K562 (cell line): ENCODE results near the gene ZNF609. TPM values are rescaled to one million over a fixed set of nuclear protein-coding genes. Genes with fewer than 3 reads are reported as not detected.

Experiments
- ATAC-seq: fragments of 200-7000 bp; cut with Tn5 transposase; 3 replicates; pipeline ENCODE4 v1.9.1; 2020; ENCODE audit warnings: moderate library complexity
- BruUV-seq: library from RNA; stranded (reverse); fragments of 400-500 nt; replicated peaks from 2 replicates; lab custom pipeline; 2021; lab: Mats Ljungman, UMichigan
- CTCF ChIA-PET: fragments of 300-600 bp; formaldehyde crosslinking; extraction: SDS; loops from one replicate; lab custom pipeline; 2021; ENCODE audit warnings: low intra/inter-chr PET ratio; lab: Yijun Ruan, JAX
- POLR2A ChIA-PET: fragments of 300-600, 350-650 bp; sonication (Branson Sonifier 250); formaldehyde crosslinking; extraction: SDS; loops from one replicate; lab custom pipeline; 2021; ENCODE audit warnings: antibody characterized with exemption, inconsistent platforms; lab: Yijun Ruan, JAX
- DNase-seq, 4 experiments: peaks; one replicate each; pipeline versions ENCODE4 v3.0.0 to v3.0.0-alpha.2; 2011 to 2018; ENCODE audit warnings: low spot score in 3 of 4, mixed read lengths in 3 of 4; ENCODE audit errors: extremely low read depth in 1 of 4
- FAIRE-seq: peaks from 2 replicates; lab custom pipeline; 2011; peaks lifted over from hg19 to GRCh38; lab: Jason Lieb, UNC
- H2AFZ ChIP-seq: 2 replicates; pipeline ENCODE4 v1.6.0; 2011; ENCODE audit warnings: low read depth, low read length, control low read depth, inconsistent platforms
- H3K27ac ChIP-seq: fragments of 200-600 bp; 3 replicates; pipeline ENCODE4 v1.8.0; 2011; ENCODE audit warnings: low read depth, mild to moderate bottlenecking, control low read depth, inconsistent platforms, low read length, moderate library complexity, mixed read lengths; ENCODE audit errors: extremely low read depth
- H3K27me3 ChIP-seq, 2 experiments: fragments of 300-600 bp in 1 of 2; 2 replicates in 1 of 2; 3 replicates in 1 of 2; pipeline versions ENCODE4 v1.6.0 to v1.8.0; 2011; ENCODE audit warnings: inconsistent platforms in 2 of 2, low read length in 2 of 2, mild to moderate bottlenecking in 1 of 2, mixed read lengths in 1 of 2, moderate library complexity in 1 of 2; ENCODE audit not compliant: control insufficient read depth in 2 of 2, insufficient read depth in 2 of 2
- H3K36me3 ChIP-seq: fragments of 300-600 bp; 3 replicates; pipeline ENCODE4 v1.8.0; 2011; ENCODE audit warnings: mild to moderate bottlenecking, low read length, inconsistent platforms; ENCODE audit not compliant: control insufficient read depth, insufficient read depth
- H3K4me1 ChIP-seq, 2 experiments: fragments of 200-600 bp in 1 of 2; replicated peaks in 1 of 2; 2 replicates in 1 of 2; 3 replicates in 1 of 2; pipeline versions ENCODE4 v1.5.1 to v1.8.0; 2011; ENCODE audit warnings: inconsistent platforms in 2 of 2, low read length in 2 of 2, mild to moderate bottlenecking in 1 of 2, mixed read lengths in 1 of 2, moderate library complexity in 1 of 2; ENCODE audit not compliant: control insufficient read depth in 2 of 2, insufficient read depth in 2 of 2
- H3K4me2 ChIP-seq: 2 replicates; pipeline ENCODE4 v1.6.1; 2011; ENCODE audit warnings: low read length, control low read depth, inconsistent platforms, mixed read lengths; ENCODE audit not compliant: insufficient read depth
- H3K4me3 ChIP-seq: fragments of 200-600 bp; sonication (generic), shearing (Covaris generic); 2 replicates; pipeline ENCODE4 v1.5.1; 2016; ENCODE audit warnings: control low read depth, inconsistent platforms
- H3K79me2 ChIP-seq: fragments of 200-600 bp; 3 replicates; pipeline ENCODE4 v1.8.0; 2011; ENCODE audit warnings: low read length, inconsistent platforms; ENCODE audit not compliant: control insufficient read depth, insufficient read depth
- H3K9ac ChIP-seq, 2 experiments: 2 replicates each; pipeline versions ENCODE4 v1.6.0 to v1.6.1; 2011; ENCODE audit warnings: low read depth in 2 of 2, low read length in 2 of 2, control low read depth in 1 of 2, inconsistent platforms in 1 of 2, mild to moderate bottlenecking in 1 of 2, mixed read lengths in 1 of 2; ENCODE audit not compliant: insufficient read depth in 1 of 2
- H3K9me1 ChIP-seq: one replicate; pipeline ENCODE4 v1.6.0; 2011; ENCODE audit warnings: inconsistent platforms, mild to moderate bottlenecking, low read length, moderate library complexity; ENCODE audit not compliant: control insufficient read depth, insufficient read depth
- H3K9me3 ChIP-seq: replicated peaks from 2 replicates; pipeline ENCODE4 v1.5.1; 2011; ENCODE audit warnings: low read depth, low read length, inconsistent platforms; ENCODE audit not compliant: control insufficient read depth, insufficient read depth
- H4K20me1 ChIP-seq: replicated peaks from 2 replicates; pipeline ENCODE4 v1.6.1; 2011; ENCODE audit warnings: low read length, inconsistent platforms, mixed read lengths; ENCODE audit not compliant: control insufficient read depth, insufficient read depth
- DEAF1 ChIP-seq: fragments of 450-650 bp; formaldehyde crosslinking; IDR thresholded peaks from 2 replicates; pipeline ENCODE4 v1.4.0; 2020; ENCODE audit warnings: mild to moderate bottlenecking, moderate library complexity
- FOXM1 ChIP-seq, 2 experiments: fragments of 450-650 bp in 1 of 2; sonication (generic) in 1 of 2; formaldehyde crosslinking in 1 of 2; IDR thresholded peaks; 2 replicates each; pipeline versions ENCODE4 v1.6.1 to v1.9.0; 2017 to 2022; ENCODE audit warnings: low read depth in 2 of 2, mild to moderate bottlenecking in 2 of 2, missing genetic modification reagents in 1 of 2, moderate library complexity in 1 of 2
- HDAC2 ChIP-seq: fragments of 450-650 bp; IDR thresholded peaks from 2 replicates; pipeline ENCODE4 v1.6.1; 2016; ENCODE audit warnings: mild to moderate bottlenecking
- NONO ChIP-seq, 2 experiments: fragments of 200-400 bp in 1 of 2; fragments of 450-650 bp in 1 of 2; formaldehyde crosslinking in 1 of 2; IDR thresholded peaks; 2 replicates each; pipeline ENCODE4 v1.6.1; 2017; ENCODE audit warnings: low read depth in 2 of 2, mild to moderate bottlenecking in 2 of 2, moderate library complexity in 2 of 2, low read length in 1 of 2
- PTRF ChIP-seq: fragments of 450-650 bp; IDR thresholded peaks from 2 replicates; pipeline ENCODE4 v1.6.1; 2016; ENCODE audit warnings: mild to moderate bottlenecking, missing genetic modification characterization, missing compliant biosample characterization
- SETDB1 ChIP-seq: IDR thresholded peaks from one replicate; pipeline ENCODE4 v1.6.1; 2012; ENCODE audit warnings: low read length, control low read depth, inconsistent platforms
- SRSF9 ChIP-seq: fragments of 200-400 bp; formaldehyde crosslinking; IDR thresholded peaks from 2 replicates; pipeline ENCODE4 v1.6.1; 2017; ENCODE audit warnings: low read depth, low read length, borderline replicate concordance
- UBTF ChIP-seq, 2 experiments: IDR thresholded peaks; 2 replicates each; pipeline ENCODE4 v1.6.1; 2012; ENCODE audit warnings: improper control_type of control experiment in 2 of 2, low read depth in 2 of 2, low read length in 2 of 2, borderline replicate concordance in 1 of 2
- ZNF175 ChIP-seq: fragments of 200-800 bp; sonication (Bioruptor generic); IDR thresholded peaks from 2 replicates; pipeline ENCODE4 v1.6.1; 2016; ENCODE audit warnings: low read depth, mild to moderate bottlenecking, missing genetic modification characterization, missing compliant biosample characterization
- WGBS: fragments of 100-300 bp; shearing (Covaris generic); methylation state at CpG from one replicate; pipeline ENCODE4 v1.1.6; 2016; ENCODE audit warnings: low coverage, mixed read lengths; ENCODE audit not compliant: insufficient coverage; ENCODE audit errors: missing lambda C conversion rate; 5-methylcytosine and 5-hydroxymethylcytosine counted together
- in situ Hi-C: fragments of 300-500 bp; cut with MboI; formaldehyde crosslinking; loops from 4 replicates; pipeline ENCODE4 v1.15.0; 2018; ENCODE audit warnings: inconsistent platforms, mixed read lengths
- intact Hi-C: fragments of 100-400 bp; cut with micrococcal nuclease; formaldehyde crosslinking; loops from 2 replicates; pipeline ENCODE4 v1.14.2; 2022
- polyA plus RNA-seq, 8 experiments: library from polyadenylated mRNA; depleted of rRNA in 4 of 8; stranded (reverse) in 5 of 8; unstranded in 3 of 8; fragments of >200 nt; fragmentation: Nextera tagmentation in 2 of 8; fragmentation: Illumina TruSeq in 1 of 8; extraction: Ambion mirVana in 2 of 8; extraction: Trizol in 1 of 8; gene quantifications; 2 replicates each; pipeline versions ENCODE4 v1.2.1 to v1.2.3, GENCODE V29; 2011 to 2014; ENCODE audit warnings: inconsistent platforms in 1 of 8, missing spikeins in 1 of 8
- total RNA-seq, 7 experiments: library from RNA; depleted of rRNA in 6 of 7; stranded (reverse); fragments of >200 nt in 6 of 7; fragmentation: Illumina TruSeq in 2 of 7; extraction: Trizol in 2 of 7; gene quantifications; 2 replicates each; pipeline versions ENCODE4 v1.2.1 to v1.2.3, GENCODE V29; 2011 to 2021; ENCODE audit warnings: low replicate concordance in 1 of 7
- TF ChIP-seq, protein P1 (sequence below): IDR thresholded peaks from 2 replicates; pipeline ENCODE4 v1.6.1; 2011; ENCODE audit warnings: borderline replicate concordance, low read depth, mild to moderate bottlenecking, moderate library complexity, low read length; ENCODE audit not compliant: insufficient read depth, poor library complexity, severe bottlenecking

ZNF609 gene
- total and polyA plus RNA-seq, 9 of the 15 experiments (the other 6 are each of a cell fraction or from before 2014, with no cell fraction given): 3.0 to 38.7 (median 17.8) TPM

DNA sequence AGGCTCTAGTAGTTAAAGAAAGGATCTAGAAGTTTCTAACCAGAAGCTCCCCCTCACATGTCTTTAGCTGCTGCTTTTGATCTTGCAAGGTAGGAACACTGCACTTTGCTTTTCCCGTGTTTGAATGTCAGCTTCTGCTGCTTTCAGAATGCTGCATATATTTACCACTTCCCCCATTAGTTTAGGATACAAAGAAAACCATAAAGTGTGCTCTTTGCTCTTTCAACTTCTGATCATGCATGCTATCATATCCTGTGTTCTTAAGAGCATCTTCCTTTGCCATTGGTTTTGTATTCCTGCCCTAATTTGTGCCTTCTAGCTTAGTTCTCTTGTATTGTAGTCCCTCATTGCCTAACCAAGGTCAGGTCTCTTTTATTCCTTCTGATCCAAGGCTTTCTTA lies 43.3 kb downstream of the ZNF609 start (continued):
- no peak for TF ChIP-seq UBTF (IDR thresholded peaks at IDR 0.05; ENCODE audit: borderline replicate concordance in 1 of 2, low read depth in 2 of 2, low read length in 2 of 2)
- TF ChIP-seq, protein P1, sequence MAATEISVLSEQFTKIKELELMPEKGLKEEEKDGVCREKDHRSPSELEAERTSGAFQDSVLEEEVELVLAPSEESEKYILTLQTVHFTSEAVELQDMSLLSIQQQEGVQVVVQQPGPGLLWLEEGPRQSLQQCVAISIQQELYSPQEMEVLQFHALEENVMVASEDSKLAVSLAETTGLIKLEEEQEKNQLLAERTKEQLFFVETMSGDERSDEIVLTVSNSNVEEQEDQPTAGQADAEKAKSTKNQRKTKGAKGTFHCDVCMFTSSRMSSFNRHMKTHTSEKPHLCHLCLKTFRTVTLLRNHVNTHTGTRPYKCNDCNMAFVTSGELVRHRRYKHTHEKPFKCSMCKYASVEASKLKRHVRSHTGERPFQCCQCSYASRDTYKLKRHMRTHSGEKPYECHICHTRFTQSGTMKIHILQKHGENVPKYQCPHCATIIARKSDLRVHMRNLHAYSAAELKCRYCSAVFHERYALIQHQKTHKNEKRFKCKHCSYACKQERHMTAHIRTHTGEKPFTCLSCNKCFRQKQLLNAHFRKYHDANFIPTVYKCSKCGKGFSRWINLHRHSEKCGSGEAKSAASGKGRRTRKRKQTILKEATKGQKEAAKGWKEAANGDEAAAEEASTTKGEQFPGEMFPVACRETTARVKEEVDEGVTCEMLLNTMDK: no peak
- TF ChIP-seq, all 486 proteins: peak for 0

- Histone ChIP-seq H3K4me3 (no peak overlapping the region), H3K27me3 (no peaks in the 10 kb centered on the region), H3K27ac (peak overlapping the region; percentile 48; the same call in 1 of the 3 replicates), H3K79me2 (peaks cover 88% of the 10 kb centered on the region), H4K20me1 (peaks cover 19% of the 10 kb centered on the region), H3K9ac (peak overlapping the region; percentile 6 to 24; a peak in 2 of 4 replicates), H3K9me1 (peaks cover 3% of the 10 kb centered on the region), H3K36me3 (peaks cover 47% of the 10 kb centered on the region), H2AFZ (no peak overlapping the region), H3K9me3 (no peaks in the 10 kb centered on the region), H3K4me2 (peak overlapping the region; percentile 22; the same call in 1 of the 2 replicates), H3K4me1 (peaks cover 6 to 21% of the 10 kb centered on the region in 2 experiments; a peak in 3 of 5 replicates)
- POLR2A ChIA-PET: interaction anchor here (0.6 to 2.1 kb wide), 7 partner anchors 8 to 60 kb away, joined by 3 to 13 read pairs (median 4); no protein-coding TSS in a partner anchor
- no TSS peak for BruUV-seq
- intact Hi-C loops: no loop called here
- in situ Hi-C loops: no loop called here
- DNase-seq: peak; percentile 19 to 85 (median 50)
- peak; percentile 98 for ATAC-seq
- 9% methylated on average over 3 of the region's 3 CpGs for WGBS
- CTCF ChIA-PET: no interaction called here
- FAIRE-seq: peak; percentile 92
- no peak for TF ChIP-seq SRSF9
- no peak for TF ChIP-seq SETDB1
- TF ChIP-seq ZNF175: no peak
- TF ChIP-seq PTRF: no peak
- 0 out of 2 replicates have a peak, but pooled peaks have one; percentile 38 for TF ChIP-seq HDAC2
- no peak for TF ChIP-seq NONO (IDR thresholded peaks at IDR 0.05; ENCODE audit: low read depth in 2 of 2, low read length in 1 of 2)
- no peak for TF ChIP-seq DEAF1 (CRISPR knock-in tag)
- TF ChIP-seq FOXM1 (IDR thresholded peaks at IDR 0.05; ENCODE audit: low read depth): peak; percentile 23; the same call in 1 of the 2 replicates
- no peak for TF ChIP-seq FOXM1 (CRISPR knock-in tag; IDR thresholded peaks at IDR 0.05; ENCODE audit: low read depth)
Measured at GRCh38 chr15:64507293-64507802, 47.0 kb downstream of the ZNF609 start.
